ENCODE data around the gene ARIH2. TPM values are rescaled to one million over a fixed set of nuclear protein-coding genes. Genes with fewer than 3 reads are reported as not detected.

The ARIH2 gene
- total RNA-seq, 2 experiments from 2014 or later = 105 to 112 TPM

DNA sequence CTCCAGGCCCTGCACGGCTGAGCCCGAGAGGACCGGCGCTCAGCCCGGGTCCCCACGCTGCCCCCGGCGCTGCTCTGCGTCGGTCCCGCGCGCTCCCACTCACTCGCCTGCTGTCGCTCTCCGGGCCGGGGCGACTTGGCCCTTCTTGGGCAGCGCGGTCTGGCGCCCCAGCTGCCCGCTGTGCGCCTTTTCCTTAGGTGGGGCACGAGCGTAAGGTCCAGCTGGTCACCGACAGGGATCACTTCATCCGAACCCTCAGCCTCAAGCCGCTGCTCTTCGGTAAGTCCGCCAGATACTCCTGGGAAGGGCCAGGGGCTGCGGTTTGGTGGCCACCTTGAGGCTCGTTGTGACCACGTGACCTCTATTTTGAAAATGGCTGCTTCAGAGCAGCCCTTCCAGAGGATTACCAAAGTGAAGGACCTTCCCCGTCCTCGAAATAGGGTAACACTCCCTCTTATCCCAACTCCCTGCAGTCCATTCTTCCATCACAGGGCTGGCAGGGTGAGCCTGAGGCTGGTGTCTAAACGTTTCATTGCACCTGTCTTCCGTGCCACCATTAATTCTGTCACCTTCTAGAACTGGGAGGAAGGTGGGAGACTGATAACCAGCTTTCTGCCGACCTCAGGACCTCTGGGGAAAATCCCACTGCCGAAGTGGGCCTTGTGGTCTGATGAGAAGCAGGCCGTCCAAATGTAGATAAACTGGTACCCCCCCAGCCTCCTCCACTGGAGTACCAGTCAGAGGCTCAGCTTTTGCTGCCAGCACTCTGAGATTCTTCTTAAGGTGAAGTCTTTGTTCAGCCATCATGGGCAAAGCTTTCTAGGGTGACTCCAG, 72.2 kb downstream of the ARIH2 start:
- H3K4me3 Mint-ChIP-seq = peak overlapping the region; percentile 89
- peak overlapping the region; percentile 93 for H3K27ac Mint-ChIP-seq
- H3K27me3 Mint-ChIP-seq = no peaks in the 10 kb centered on the region
- intact Hi-C loops (cut with DNase I, micrococcal nuclease) = loop anchor here in 1 of 2 experiments (1.0 kb wide), 1 partner anchor 73 kb away; the partner anchor contains the start of gene ARIH2
- DNase-seq = peak; percentile 61
- ChIA-PET POLR2A (interaction anchor here (0.8 to 0.9 kb wide), 2 partner anchors 16 to 17 kb away, joined by 3 to 4 read pairs; partner anchors contain the start of gene WDR6), CTCF (interaction anchor here (0.7 to 6.3 kb wide), 7 partner anchors 17 to 449 kb away, joined by 3 to 61 read pairs (median 6); partner anchors contain the start of genes NDUFAF3 and WDR6)
- H3K36me3 Mint-ChIP-seq (ENCODE audit: low read depth) = peaks cover 27% of the 10 kb centered on the region
- no peaks in the 10 kb centered on the region for H3K9me3 Mint-ChIP-seq (ENCODE audit: low read depth)
- H3K4me1 Mint-ChIP-seq = peaks cover 38% of the 10 kb centered on the region
- ATAC-seq = peak; percentile 4

DNA sequence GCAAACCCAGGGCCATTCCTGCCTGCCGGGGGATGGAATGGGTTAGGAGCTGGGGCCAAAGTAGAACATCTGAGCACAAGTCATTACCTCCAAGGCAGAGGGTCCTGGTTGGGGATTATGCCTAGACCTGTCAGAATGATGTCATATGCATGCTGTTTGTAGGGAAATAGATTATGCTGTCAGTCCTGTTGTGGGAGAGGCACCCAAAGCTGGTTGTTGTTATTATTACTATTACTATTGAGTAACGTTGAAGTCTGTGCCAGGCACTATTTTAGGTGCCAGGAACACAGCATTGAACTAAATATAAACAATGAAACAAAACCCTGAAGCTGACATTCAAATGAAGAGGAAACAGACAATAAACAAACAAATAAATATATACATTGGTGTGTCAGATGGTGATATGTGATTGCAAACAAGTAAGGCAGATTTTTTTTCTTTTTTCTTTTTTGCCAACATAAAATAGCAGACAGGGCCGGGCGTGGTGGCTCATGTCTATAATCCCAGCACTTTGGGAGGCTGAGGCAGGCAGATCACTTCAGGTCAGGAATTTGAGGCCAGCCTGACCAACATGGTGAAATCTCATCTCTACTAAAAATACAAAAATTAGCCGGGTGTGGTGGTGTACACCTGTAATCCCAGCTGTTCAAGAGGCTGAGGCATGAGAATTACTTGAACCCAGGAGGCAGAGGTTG, 73.4 kb downstream of the ARIH2 start:
- no peak for DNase-seq
- POLR2A ChIA-PET = interaction anchor here (0.7 kb wide), 2 partner anchors 46 to 1328 kb away, joined by 3 read pairs; no protein-coding TSS in a partner anchor
- intact Hi-C loops (cut with DNase I, micrococcal nuclease) = no loop called here

DNA sequence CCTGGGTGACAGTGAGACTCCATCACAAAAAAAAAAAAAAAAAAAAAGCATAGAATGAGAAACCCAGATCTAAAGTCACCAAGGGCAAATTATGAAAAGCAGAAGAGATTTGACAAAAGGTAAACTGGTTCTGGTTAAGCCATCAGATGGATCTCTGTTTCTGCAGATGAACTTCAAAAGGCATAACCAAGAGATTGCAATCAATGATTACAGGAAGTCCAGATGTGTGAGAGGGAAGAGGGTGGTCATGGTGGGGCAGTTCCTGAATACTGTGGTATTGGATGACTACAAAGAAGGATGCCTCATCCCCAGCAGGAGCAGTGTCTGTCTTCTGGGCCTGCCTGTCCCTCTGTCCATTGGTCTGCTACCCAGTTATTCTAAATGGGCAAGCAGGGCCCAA, 75.2 kb downstream of the ARIH2 start:
- ChIA-PET POLR2A (no interaction called here), CTCF (no interaction called here)
- H3K4me3 Mint-ChIP-seq = no peak overlapping the region
- peaks cover 25% of the 10 kb centered on the region for H3K36me3 Mint-ChIP-seq (ENCODE audit: low read depth)
- no peaks in the 10 kb centered on the region for H3K27me3 Mint-ChIP-seq
- DNase-seq (no peak), ATAC-seq (no peak)
- peak overlapping the region; percentile 55 for H3K27ac Mint-ChIP-seq
- intact Hi-C loops (cut with DNase I, micrococcal nuclease) = no loop called here
- H3K4me1 Mint-ChIP-seq = peaks cover 28% of the 10 kb centered on the region
- H3K9me3 Mint-ChIP-seq (ENCODE audit: low read depth) = no peaks in the 10 kb centered on the region

More for the DNA sequence above, 73.4 kb downstream of the ARIH2 start:
- Mint-ChIP-seq H3K27me3 (no peaks in the 10 kb centered on the region), H3K27ac (peak overlapping the region; percentile 63), H3K4me1 (peaks cover 38% of the 10 kb centered on the region), H3K36me3 (ENCODE audit: low read depth) (peaks cover 27% of the 10 kb centered on the region), H3K4me3 (peak overlapping the region; percentile 89), H3K9me3 (ENCODE audit: low read depth) (no peaks in the 10 kb centered on the region)
- CTCF ChIA-PET = interaction anchor here (0.5 to 6.3 kb wide), 8 partner anchors 16 to 448 kb away, joined by 3 to 61 read pairs (median 4); partner anchors contain the start of genes NDUFAF3 and WDR6
- no peak for ATAC-seq

DNA sequence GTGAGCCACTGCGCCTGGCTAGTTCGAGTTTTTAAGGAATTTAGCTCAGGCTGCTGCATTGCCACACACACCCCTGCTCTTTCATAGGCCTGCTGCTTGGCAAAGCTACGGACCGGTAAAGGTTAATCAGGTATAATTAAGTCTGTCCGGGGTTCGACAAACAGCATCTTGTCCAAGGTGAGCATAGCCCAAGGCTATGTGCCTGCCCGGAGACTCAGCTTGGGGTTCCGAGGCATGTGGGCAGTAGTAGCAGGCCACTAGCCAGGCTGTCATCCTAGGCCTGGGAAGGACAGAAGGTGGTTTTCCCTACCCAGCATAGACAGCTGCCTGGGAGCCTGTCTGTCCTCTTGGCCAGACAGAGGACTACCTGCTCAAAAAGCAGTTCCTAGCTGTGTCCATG, 78.0 kb downstream of the ARIH2 start:
- Mint-ChIP-seq H3K4me1 (peaks cover 15% of the 10 kb centered on the region), H3K27ac (no peak overlapping the region), H3K4me3 (no peak overlapping the region), H3K27me3 (no peaks in the 10 kb centered on the region), H3K36me3 (ENCODE audit: low read depth) (peaks cover 15% of the 10 kb centered on the region), H3K9me3 (ENCODE audit: low read depth) (no peaks in the 10 kb centered on the region)
- DNase-seq (no peak), ATAC-seq (no peak)
- CTCF ChIA-PET = interaction anchor here (1.0 to 1.6 kb wide), 2 partner anchors 9 to 11 kb away, joined by 3 to 5 read pairs; partner anchors contain the start of gene WDR6
- POLR2A ChIA-PET = interaction anchor here (0.5 to 1.3 kb wide), 2 partner anchors 20 to 142 kb away, joined by 3 to 4 read pairs; no protein-coding TSS in a partner anchor
- intact Hi-C loops (cut with DNase I, micrococcal nuclease) = no loop called here

DNA sequence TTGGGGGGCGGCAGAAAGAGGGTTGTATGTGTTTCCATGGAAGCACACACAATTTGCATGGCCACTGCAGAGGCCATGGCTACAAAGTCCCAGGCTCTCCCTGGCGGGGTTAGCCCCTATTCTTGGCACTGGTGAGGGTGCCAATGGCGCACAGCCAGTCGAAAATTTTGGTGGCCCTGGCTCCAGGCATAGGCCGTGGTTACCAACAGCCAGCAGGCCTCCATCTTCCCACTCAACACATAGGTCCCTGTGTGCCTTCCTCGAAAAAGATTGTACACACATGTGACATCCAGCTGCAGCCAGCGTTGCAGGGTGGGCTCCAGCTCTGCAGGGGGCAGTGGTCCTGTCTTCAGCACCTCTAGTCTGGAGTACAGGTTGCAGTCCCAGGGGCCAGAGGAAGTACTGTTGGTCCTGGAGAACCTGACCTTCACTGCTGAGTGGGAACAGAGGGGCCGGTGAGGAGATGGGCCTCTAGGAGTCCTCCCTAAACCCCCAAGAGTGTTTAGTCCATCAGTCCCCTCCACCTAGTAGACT, 78.5 kb downstream of the ARIH2 start:
- H3K4me3 Mint-ChIP-seq = no peak overlapping the region
- H3K27me3 Mint-ChIP-seq = no peaks in the 10 kb centered on the region
- intact Hi-C loops (cut with DNase I, micrococcal nuclease) = no loop called here
- no peak overlapping the region for H3K27ac Mint-ChIP-seq
- H3K9me3 Mint-ChIP-seq (ENCODE audit: low read depth) = no peaks in the 10 kb centered on the region
- H3K36me3 Mint-ChIP-seq (ENCODE audit: low read depth) = peaks cover 10% of the 10 kb centered on the region
- peaks cover 10% of the 10 kb centered on the region for H3K4me1 Mint-ChIP-seq
- ChIA-PET CTCF (interaction anchor here (1.0 to 1.6 kb wide), 2 partner anchors 9 to 10 kb away, joined by 3 to 5 read pairs; partner anchors contain the start of gene WDR6), POLR2A (interaction anchor here (0.7 kb wide), 1 partner anchor 349 kb away, joined by 3 read pairs; no protein-coding TSS in a partner anchor)
- ATAC-seq = no peak
- DNase-seq = no peak

DNA sequence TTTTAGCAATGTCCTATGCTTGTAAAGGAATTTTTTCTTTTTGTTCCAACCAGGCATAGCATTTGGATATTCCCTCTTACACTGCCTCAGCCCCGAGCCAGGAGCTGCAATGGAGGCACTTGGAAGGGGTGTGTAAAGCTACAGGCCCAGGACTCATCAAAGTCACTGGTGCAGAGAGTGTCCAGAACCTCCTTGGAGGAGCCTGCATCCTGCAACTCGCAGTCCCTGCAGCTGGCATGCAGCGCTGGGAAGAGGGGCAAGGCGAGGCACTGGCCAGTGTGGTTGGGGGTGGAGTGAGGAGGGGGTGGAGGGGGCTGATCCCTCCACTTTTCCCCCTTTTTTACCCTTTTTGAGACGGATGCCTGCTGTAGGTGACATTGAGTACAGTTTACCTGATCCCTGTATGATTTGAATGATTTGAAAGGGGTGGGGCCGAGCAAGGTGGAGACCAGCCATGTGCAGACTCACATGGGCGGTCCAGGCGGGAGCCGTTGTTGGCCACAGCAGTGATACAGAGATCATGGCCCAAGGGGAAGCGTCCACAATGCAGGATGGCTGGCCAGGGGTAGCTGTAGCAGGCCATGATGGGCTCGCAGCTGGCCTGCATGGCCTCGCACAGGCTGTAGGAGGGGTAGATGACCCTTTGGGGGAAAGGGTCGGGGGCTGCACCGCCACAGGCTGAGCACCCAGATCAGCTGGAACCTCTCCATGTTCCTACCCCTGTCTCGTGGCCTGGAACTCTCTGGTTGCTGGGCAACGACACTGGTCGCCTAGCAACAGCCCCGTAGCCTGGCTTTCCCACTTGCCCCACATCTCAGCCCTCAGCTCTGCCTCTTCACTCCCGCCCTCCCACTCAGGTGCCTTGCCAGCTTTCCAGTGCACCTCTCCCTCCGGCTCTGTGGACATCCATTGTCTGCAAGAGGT, 79.3 kb downstream of the ARIH2 start:
- Mint-ChIP-seq H3K4me3 (no peak overlapping the region), H3K36me3 (ENCODE audit: low read depth) (peaks cover 10% of the 10 kb centered on the region), H3K4me1 (peaks cover 10% of the 10 kb centered on the region), H3K27me3 (no peaks in the 10 kb centered on the region), H3K27ac (no peak overlapping the region), H3K9me3 (ENCODE audit: low read depth) (no peaks in the 10 kb centered on the region)
- ATAC-seq (no peak), DNase-seq (no peak)
- intact Hi-C loops (cut with DNase I, micrococcal nuclease) = no loop called here
- ChIA-PET CTCF (interaction anchor here (1.0 to 1.3 kb wide), 2 partner anchors 9 kb away, joined by 4 read pairs; partner anchors contain the start of gene WDR6), POLR2A (interaction anchor here (0.7 kb wide), 2 partner anchors 17 to 350 kb away, joined by 3 read pairs; no protein-coding TSS in a partner anchor)

DNA sequence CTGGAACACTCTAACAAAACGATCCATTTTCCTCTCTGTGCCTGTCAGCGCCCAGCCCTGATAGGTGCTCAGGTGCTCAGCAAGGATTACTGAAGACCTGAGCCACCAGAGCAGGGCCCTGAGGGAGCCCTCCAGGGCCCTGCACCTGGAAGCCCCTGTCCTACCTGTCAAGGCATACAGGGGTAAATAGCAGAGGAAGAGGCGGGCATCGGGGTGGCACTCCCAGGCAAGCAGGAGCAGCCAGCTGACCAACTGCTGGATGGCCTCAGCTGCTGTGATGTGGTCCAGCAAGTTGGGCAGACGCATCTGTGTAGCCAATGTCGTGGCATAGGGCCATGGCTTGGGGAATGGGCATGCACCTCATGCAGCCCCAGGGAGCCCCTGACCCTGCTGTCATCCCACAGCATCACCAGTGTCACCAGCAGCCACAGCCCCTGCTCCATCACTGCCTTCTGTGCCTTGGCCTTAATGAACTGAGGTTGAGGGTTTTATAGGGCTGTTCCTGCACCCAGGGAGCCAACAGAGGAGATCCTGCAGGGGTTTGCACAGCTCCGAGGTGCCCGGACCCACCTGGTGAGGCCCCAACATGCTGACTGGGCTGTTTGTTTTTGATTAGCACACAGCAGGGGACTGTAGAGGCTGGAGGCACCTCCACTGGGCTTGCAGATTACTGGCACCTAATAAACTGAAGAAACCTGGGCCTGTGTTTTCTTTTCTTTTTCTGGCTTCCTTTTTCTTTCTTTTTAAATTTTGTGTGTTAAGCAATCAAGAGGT, 80.6 kb downstream of the ARIH2 start:
- no peaks in the 10 kb centered on the region for H3K27me3 Mint-ChIP-seq
- H3K9me3 Mint-ChIP-seq (ENCODE audit: low read depth) = no peaks in the 10 kb centered on the region
- intact Hi-C loops (cut with DNase I, micrococcal nuclease) = no loop called here
- H3K4me3 Mint-ChIP-seq = no peak overlapping the region
- H3K4me1 Mint-ChIP-seq = peaks cover 4% of the 10 kb centered on the region
- no peak for ATAC-seq
- peaks cover 8% of the 10 kb centered on the region for H3K36me3 Mint-ChIP-seq (ENCODE audit: low read depth)
- CTCF ChIA-PET = interaction anchor here (0.6 to 1.3 kb wide), 2 partner anchors 8 to 706 kb away, joined by 4 read pairs; partner anchors contain the start of gene WDR6
- POLR2A ChIA-PET = no interaction called here
- DNase-seq = no peak
- no peak overlapping the region for H3K27ac Mint-ChIP-seq

DNA sequence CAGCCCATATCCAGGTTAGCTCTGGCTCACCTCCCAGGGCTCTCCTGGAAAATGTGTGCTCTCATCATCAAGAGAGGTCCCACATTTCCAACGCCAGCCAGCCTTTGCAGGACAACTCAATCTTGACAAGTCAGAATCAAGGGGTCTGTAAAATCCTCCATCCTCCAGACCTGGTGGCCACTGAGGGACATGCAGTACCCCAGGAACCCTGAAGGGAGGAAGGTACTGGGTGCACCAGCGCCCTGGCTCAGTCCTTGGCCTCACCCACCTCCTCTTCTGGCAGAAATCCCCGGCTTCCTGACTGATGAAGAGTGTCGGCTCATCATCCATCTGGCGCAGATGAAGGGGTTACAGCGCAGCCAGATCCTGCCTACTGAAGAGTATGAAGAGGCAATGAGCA, 82.5 kb downstream of the ARIH2 start:
- Mint-ChIP-seq H3K4me1 (no peaks in the 10 kb centered on the region), H3K9me3 (ENCODE audit: low read depth) (no peaks in the 10 kb centered on the region), H3K27ac (peak overlapping the region; percentile 26), H3K4me3 (no peak overlapping the region), H3K36me3 (ENCODE audit: low read depth) (no peaks in the 10 kb centered on the region), H3K27me3 (no peaks in the 10 kb centered on the region)
- ChIA-PET POLR2A (no interaction called here), CTCF (interaction anchor here (0.6 to 1.0 kb wide), 3 partner anchors 11 to 158 kb away, joined by 3 to 4 read pairs (median 3); partner anchors contain the start of gene P4HTM)
- DNase-seq (no peak), ATAC-seq (no peak)
- intact Hi-C loops (cut with DNase I, micrococcal nuclease) = no loop called here

DNA sequence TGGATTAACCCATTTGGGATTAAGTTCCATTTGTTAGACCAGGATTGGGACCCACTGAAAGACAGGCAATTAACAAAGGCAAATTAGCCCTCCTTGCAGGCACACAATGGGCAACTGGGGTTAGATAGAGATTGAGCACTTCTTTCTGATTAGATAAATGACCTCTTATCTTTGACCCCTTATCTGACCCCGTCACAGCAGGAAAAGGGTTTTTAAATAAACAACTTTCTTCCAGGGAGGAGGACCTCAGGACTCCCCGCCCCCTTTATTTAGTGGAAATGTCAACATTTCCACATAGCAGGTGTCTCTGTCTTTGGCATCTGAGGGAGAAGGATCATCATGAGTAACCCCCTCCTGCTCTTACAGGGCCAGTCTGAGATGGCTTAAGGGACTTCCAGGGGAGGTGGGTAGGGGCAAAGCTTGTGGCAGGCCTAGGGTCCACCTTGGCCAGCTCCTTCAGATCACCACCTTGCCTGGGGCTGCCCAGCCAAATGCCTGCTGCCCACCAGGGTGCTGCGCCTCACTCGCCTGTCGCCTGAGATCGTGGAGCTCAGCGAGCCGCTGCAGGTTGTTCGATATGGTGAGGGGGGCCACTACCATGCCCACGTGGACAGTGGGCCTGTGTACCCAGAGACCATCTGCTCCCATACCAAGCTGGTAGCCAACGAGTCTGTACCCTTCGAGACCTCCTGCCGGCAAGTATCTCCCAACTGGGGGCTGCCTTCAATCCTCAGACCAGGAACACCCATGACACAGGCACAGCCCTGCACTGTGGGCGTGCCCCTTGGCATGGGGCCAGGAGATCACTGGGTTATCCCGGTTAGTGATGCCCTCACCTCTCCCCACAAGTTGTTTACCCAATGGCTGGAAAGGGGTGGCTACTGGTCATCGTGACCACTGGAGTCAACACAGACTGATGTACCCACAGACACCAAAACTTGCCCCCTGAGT, 86.0 kb downstream of the ARIH2 start:
- peak; percentile 40 for DNase-seq
- intact Hi-C loops (cut with DNase I, micrococcal nuclease) = loop anchor here in 1 of 2 experiments (5.0 kb wide), 2 partner anchors 408 to 532 kb away; partner anchors contain the start of genes RHOA and TCTA
- H3K4me1 Mint-ChIP-seq = peaks cover 16% of the 10 kb centered on the region
- H3K27ac Mint-ChIP-seq = no peak overlapping the region
- ChIA-PET CTCF (interaction anchor here (0.6 to 5.9 kb wide), 3 partner anchors 16 to 560 kb away, joined by 3 to 61 read pairs (median 3); partner anchors contain the start of gene P4HTM), POLR2A (no interaction called here)
- no peaks in the 10 kb centered on the region for H3K27me3 Mint-ChIP-seq
- H3K36me3 Mint-ChIP-seq (ENCODE audit: low read depth) = peaks cover 10% of the 10 kb centered on the region
- H3K9me3 Mint-ChIP-seq (ENCODE audit: low read depth) = no peaks in the 10 kb centered on the region
- ATAC-seq = no peak
- H3K4me3 Mint-ChIP-seq = no peak overlapping the region

All from activated CD4-positive, alpha-beta T cell treated with anti-CD3 and anti-CD28 coated beads for 36 hours (primary cell).